NCI-H146 (cell line): Measurements from ENCODE around the gene MYLIP.

Experiments used
- DNase-seq: peaks from one replicate; lab custom pipeline; 2025; lab: John Stamatoyannopoulos, UW

The MYLIP gene

GRCh38 chr6:16141514-16141913 lies 12.6 kb downstream of the MYLIP start:
- DNase-seq, result no peak

DNA sequence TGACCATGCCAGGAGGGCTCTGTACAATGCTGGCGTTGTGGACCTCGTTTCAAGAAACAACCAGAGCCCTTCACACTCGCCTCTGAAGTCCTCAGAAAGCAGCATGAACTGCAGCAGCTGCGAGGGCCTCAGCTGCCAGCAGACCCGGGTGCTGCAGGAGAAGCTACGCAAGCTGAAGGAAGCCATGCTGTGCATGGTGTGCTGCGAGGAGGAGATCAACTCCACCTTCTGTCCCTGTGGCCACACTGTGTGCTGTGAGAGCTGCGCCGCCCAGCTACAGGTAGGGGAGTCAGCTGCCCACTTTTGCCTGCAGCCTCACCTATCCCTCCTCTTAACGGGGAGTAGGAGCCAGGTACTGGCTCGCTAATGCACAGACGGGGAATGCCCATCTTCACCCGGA lies 16.2 kb downstream of the MYLIP start:
- DNase-seq, result no peak

- DNase-seq, result no peak
These were observed 17.1 kb downstream of the MYLIP start for GRCh38 chr6:16146028-16146427.

GRCh38 chr6:16146527-16146955 lies 17.7 kb downstream of the MYLIP start:
- peak; percentile 96 for DNase-seq

DNA sequence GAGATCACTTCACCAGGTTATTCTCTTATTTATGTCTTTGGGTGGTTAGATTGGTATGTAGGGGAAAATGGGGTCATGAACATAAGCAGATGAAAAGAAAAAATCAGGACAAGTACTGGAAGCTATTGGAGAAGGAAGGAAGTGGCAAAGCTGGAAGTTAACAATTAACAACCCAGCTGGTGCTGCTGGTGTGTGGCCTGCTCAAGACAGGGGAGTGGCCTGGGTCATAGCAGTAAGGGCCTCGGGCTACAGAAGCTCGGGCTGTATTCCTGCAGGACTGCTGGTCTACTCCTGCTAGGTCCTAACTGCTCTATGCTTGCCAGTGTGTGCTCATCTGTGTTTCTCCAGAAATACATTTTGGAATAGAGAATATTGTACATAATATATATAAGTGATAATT lies 19.6 kb downstream of the MYLIP start:
- no peak for DNase-seq

DNA sequence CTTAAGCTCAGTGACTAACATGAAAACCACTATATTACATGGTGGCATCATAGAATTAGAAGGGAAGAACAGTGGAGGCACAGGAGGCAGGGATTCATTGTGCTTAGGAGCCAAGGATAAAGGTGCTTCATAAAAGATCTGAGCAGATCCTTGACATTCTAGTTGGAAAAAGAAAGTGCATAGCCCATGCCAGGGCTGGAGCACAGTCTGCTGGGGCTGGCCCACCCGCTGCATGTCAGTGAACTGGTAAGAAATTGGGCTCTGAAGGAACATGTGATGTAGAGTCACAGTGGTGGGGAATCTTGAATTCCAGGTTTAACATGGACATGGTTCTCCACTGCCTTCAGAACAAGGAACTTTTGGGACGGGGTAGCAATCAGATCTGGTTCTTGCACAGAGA lies 20.4 kb downstream of the MYLIP start:
- no peak for DNase-seq

DNA sequence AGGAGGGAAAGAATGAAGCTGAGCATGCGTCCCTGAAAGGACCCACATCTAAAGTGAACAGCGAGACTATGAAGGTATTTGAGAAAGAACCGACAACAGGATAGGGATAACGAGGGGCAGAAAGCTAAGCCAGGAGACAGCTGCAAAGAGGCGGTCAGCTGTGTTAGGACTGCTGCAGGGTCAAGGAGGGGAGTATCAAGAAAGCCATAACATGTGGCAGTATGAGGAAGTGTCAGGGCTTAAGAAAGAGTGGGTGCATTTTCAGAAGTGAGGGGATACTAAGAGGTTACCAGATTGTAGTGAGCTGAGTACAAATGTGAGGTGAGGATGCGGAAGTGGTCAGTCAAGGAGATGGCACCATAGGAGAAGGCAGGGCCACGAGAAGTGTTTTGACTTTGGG lies 21.2 kb downstream of the MYLIP start:
- no peak for DNase-seq

- no peak for DNase-seq
These were observed 24.4 kb downstream of the MYLIP start for GRCh38 chr6:16153211-16153820.

DNA sequence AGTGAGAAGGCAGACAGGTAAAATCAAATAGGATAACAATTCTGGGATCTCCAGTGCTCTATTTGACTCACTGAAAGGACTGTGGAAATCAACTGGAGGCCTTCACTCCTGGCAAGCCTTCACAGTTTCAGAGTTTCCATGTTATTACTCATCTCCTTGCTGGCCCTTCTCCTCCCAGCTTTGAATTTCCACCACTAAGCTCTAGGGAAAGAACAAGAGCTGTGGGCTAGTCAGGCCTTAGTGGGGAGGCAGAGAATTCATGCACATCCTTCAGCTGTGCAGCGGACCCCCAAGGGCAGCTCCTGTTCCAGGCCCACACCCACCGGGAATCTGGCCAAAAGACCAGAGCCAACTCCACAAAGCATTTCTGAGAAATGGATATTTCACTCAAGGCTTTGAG lies 26.0 kb downstream of the MYLIP start:
- no peak for DNase-seq

GRCh38 chr6:16157492-16157891 lies 28.6 kb downstream of the MYLIP start:
- no peak for DNase-seq

GRCh38 chr6:16157909-16158308 lies 29.0 kb downstream of the MYLIP start:
- DNase-seq, result no peak

DNA sequence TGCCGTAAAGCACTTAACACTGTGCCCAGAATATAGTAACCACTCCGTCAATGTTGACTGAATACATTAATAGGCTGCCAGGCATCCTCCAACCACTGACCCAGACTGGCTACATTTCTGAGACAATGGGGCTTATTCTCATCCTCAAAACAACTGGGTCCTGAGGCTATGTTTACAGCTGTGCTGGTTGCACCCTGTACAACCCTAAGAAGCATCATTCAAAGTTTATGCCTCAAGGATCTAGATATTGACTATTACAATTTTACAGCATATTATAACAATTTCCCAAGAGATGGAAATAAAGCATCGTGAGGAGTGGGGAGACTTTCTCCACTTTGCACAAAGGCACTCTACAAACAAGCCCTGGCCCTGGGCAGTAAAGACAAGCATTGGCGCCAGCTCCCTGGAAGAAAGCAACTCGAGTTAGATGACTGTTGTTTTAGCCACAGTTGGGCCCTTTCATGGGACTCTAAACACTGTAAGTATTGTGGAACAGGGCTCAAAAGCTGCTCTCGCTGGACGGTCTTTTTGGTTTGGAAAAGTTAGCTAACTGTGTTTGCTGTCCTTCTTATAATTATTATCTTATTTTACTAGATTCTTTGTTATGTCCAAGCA lies 30.2 kb downstream of the MYLIP start:
- no peak for DNase-seq

DNA sequence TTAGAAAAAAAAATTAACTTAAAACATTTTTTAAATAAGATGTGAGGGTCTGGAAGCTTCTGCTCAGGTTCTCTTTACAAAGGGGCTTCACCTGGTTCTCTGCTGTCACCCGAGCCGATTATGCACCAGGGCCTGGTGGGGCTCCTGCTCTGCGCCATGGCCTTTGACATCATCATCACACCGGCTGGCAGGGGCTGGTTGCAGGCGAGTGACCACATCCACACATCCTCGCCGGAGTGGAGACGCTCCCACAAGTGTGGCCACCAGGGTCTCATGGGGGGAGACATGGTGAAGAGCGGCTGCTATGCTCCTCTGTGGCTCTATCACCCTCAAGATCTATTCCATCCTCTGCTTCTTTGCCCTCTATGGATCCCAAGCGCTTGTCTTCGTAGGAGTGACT lies 31.9 kb downstream of the MYLIP start:
- no peak for DNase-seq

GRCh38 chr6:16162003-16162402 lies 33.1 kb downstream of the MYLIP start:
- no peak for DNase-seq

GRCh38 chr6:16163066-16163465 lies 34.2 kb downstream of the MYLIP start:
- DNase-seq, result peak; percentile 84

GRCh38 chr6:16163535-16164300 lies 34.8 kb downstream of the MYLIP start:
- no peak for DNase-seq

DNA sequence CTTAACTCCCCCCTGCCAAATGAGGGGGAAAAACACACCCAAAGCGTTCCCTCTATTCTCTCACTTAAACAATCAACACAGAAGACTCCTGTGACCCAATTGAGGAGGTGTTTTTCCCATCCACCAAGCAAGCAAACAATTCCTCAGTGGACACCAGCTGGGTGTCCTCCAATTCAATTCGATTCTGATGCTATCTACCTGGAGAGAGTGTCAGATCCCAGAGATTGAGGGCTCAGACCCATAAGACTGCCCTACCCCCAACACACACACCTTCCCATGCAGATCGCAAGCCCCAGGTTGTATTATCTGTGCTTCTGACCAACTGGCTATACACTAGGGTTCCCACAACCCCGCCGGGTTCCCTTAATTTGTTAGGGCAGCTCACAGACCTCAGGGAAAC lies 36.8 kb downstream of the MYLIP start:
- no peak for DNase-seq

DNA sequence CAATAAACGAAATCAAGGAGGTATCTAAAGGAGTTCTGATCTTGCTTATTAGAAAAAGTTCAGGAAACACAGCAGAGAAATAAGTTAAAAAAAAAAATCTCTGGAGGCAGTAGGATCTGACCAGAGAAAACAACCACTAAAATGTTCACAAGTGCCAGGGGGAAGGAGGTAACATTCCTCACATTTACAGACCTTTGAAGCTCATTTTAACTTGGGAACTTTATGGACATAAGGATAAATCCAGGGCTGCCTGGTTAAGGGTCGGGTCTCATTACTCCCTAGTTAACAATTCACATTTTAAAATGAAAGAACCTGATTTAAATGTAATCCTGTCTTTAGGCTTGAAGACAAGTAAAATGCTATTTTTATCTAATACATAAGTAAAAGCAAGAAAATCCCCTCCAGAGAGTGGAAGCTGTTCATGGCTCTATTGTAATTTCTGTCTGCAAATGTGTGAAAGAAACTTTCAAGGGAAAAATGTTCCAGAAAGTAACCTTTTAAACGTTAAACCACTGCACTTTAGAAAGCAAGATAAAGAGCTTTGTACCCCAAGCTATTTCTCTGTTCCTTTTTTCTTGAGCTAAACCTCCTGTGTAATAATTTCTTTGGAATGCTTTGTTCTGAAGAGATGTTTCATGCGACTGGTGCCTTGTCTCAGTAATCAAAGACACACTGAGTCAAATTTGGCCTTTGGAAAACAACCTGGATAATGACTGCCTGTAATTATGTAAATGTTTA lies 38.2 kb downstream of the MYLIP start:
- no peak for DNase-seq

DNA sequence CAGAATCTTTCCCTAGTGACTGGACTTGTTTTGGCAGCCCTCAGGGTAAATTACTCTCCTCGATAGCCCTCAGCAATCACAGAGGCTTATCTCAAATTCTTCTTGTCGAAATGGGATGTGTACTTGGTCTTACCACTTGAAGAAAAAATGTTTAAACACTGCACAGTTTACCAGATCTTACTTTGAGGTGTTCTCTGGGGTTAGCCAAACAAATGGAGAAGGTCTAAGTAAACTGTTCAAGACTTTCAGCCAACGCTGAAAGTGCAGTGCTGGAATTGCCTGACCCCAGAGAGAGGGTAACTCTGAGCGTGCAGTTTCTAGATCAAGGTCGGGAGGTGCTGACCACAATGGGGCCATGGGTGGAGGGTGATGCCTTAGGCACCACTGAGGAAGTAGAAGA lies 39.2 kb downstream of the MYLIP start:
- no peak for DNase-seq

DNA sequence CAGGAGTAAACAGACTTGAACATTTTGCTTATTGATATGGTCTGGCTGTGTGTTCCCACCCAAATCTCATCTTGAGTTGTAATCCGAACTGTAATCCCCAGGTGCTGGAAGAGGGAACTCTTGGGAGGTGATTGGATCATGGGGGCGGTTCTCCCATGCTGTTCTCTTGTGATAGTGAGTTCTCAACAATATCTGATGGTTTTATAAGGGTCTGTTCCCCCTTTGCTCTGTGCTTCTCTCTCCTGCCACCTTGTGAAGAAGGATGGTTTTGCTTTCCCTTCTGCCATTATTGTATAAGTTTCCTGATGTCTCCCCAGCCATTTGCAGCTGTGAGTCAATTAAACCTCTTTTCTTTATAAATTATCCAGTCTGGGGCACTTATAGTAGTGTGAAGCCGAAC lies 40.0 kb downstream of the MYLIP start:
- DNase-seq, result peak; percentile 72

GRCh38 chr6:16171400-16171799 lies 42.5 kb downstream of the MYLIP start:
- no peak for DNase-seq

DNA sequence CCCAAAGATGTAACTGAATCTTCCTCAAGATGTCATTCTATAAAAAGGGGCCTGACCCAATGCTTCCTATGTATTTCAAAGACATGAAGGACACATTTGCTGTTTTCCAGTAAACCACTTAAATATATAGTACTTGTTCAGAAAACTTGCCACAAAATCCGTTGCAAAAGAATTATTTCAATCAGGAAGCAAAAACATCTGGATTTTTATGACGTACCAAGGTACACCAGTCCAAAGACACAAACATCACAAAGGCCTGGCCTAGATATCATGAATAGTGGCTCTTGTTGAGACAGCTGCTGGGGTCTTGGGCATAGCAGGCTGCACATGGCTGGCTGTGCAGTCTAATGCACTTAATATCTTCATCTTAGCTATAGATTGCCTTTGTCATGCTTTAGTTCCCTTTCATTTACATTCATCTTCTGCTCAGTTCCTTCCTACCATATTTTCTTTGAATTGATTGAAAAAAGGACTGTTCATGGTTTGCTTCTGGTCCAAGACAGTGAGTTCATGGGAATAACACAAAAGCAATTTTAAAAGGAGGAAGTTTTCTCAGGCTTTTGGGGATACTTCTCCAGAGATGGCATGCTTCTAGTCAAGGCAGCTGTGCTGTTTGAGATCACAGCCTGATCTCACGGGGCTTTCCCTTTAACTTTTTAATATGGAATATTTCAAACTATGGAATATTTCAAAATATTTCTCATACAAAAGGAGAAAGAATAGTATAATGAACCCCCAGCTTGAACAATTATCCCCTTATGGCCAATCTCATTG lies 44.5 kb downstream of the MYLIP start:
- no peak for DNase-seq
